ENCODE data around the gene MRPS35. TPM values are rescaled to one million over a fixed set of nuclear protein-coding genes. Genes with fewer than 3 reads are reported as not detected.

Gene MRPS35
- 63.3 TPM for total RNA-seq
- long read RNA-seq, transcript MRPS35-203 (7 exons, 1,715 nt), result minor isoform, 7 of 239 reads
- long read RNA-seq, transcript MRPS35-201 (8 exons, 1,888 nt), result major isoform, 224 of 239 reads
- long read RNA-seq, partial matches to known transcripts, result 3 of 239 reads
- long read RNA-seq, other reads (novel, unspliced or antisense), result 5 of 239 reads

GRCh38 chr12:27710592-27711316 is at the start of gene MRPS35:
Gene MRPS35 (plus strand): TSS chr12:27710832. CDS start chr12:27710844, 12 bp downstream.
- ATAC-seq, result peak; percentile 99
- peak; percentile 95 for DNase-seq
- intact Hi-C loops (cut with micrococcal nuclease), result no loop called here

- intact Hi-C loops (cut with micrococcal nuclease), result no loop called here
- ATAC-seq, result no peak
- DNase-seq, result no peak
Observed at GRCh38 chr12:27665704-27666103, 44.9 kb upstream of the MRPS35 start.

- no peak for DNase-seq
- intact Hi-C loops (cut with micrococcal nuclease), result no loop called here
- no peak for ATAC-seq
Observed at GRCh38 chr12:27666510-27666909, 44.1 kb upstream of the MRPS35 start.

GRCh38 chr12:27667540-27667939 is 43.1 kb upstream of the MRPS35 start:
- peak; percentile 65 for ATAC-seq
- DNase-seq, result no peak
- intact Hi-C loops (cut with micrococcal nuclease), result no loop called here

GRCh38 chr12:27672051-27672450 is 38.6 kb upstream of the MRPS35 start:
- ATAC-seq, result peak; percentile 6
- no peak for DNase-seq
- intact Hi-C loops (cut with micrococcal nuclease), result no loop called here

GRCh38 chr12:27672643-27673042 is 38.0 kb upstream of the MRPS35 start:
- intact Hi-C loops (cut with micrococcal nuclease), result no loop called here
- ATAC-seq, result peak; percentile 32
- no peak for DNase-seq

GRCh38 chr12:27673101-27673718 is 37.4 kb upstream of the MRPS35 start:
- ATAC-seq, result peak; percentile 88
- no peak for DNase-seq
- intact Hi-C loops (cut with micrococcal nuclease), result no loop called here

GRCh38 chr12:27674989-27675388 is 35.6 kb upstream of the MRPS35 start:
- no peak for DNase-seq
- intact Hi-C loops (cut with micrococcal nuclease), result no loop called here

GRCh38 chr12:27680619-27681018 is 30.0 kb upstream of the MRPS35 start:
- intact Hi-C loops (cut with micrococcal nuclease), result no loop called here
- ATAC-seq (no peak), DNase-seq (no peak)

More at GRCh38 chr12:27674989-27675388, 35.6 kb upstream of the MRPS35 start:
- ATAC-seq, result peak; percentile 20

- DNase-seq (no peak), ATAC-seq (no peak)
- intact Hi-C loops (cut with micrococcal nuclease), result no loop called here
Observed at GRCh38 chr12:27682534-27682933, 28.1 kb upstream of the MRPS35 start.

- ATAC-seq (no peak), DNase-seq (no peak)
- intact Hi-C loops (cut with micrococcal nuclease), result no loop called here
Observed at GRCh38 chr12:27685274-27685673, 25.4 kb upstream of the MRPS35 start.

GRCh38 chr12:27686147-27686546 is 24.5 kb upstream of the MRPS35 start:
- ATAC-seq, result no peak
- no peak for DNase-seq
- intact Hi-C loops (cut with micrococcal nuclease), result no loop called here

GRCh38 chr12:27688671-27689070 is 22.0 kb upstream of the MRPS35 start:
- intact Hi-C loops (cut with micrococcal nuclease), result no loop called here
- no peak for DNase-seq
- ATAC-seq, result no peak

- intact Hi-C loops (cut with micrococcal nuclease), result no loop called here
- no peak for ATAC-seq
- no peak for DNase-seq
Observed at GRCh38 chr12:27689558-27690180, 21.0 kb upstream of the MRPS35 start.

GRCh38 chr12:27693403-27693802 is 17.2 kb upstream of the MRPS35 start:
- intact Hi-C loops (cut with micrococcal nuclease), result no loop called here
- DNase-seq (no peak), ATAC-seq (no peak)

- ATAC-seq, result no peak
- intact Hi-C loops (cut with micrococcal nuclease), result no loop called here
- DNase-seq, result no peak
Observed at GRCh38 chr12:27695556-27696292, 14.9 kb upstream of the MRPS35 start.

- ATAC-seq (no peak), DNase-seq (no peak)
- intact Hi-C loops (cut with micrococcal nuclease), result no loop called here
Observed at GRCh38 chr12:27696293-27696652, 14.4 kb upstream of the MRPS35 start, which contains the start of gene REP15. Gene REP15 (plus strand): TSS chr12:27696447. CDS start chr12:27696563, 116 bp downstream.

GRCh38 chr12:27696864-27697564 is 13.6 kb upstream of the MRPS35 start:
- intact Hi-C loops (cut with micrococcal nuclease), result no loop called here
- DNase-seq (no peak), ATAC-seq (no peak)
